K562 (cell line): Measurements from ENCODE around the gene CEBPE. TPM values are rescaled to one million over a fixed set of nuclear protein-coding genes. Genes with fewer than 3 reads are reported as not detected.
A peak's percentile ranks its signal among the peaks of the same experiment; 100 is the strongest.

Source experiments
- ARNT ChIP-seq, 2 experiments: fragments of 450-650 bp; IDR thresholded peaks; 2 replicates each; pipeline ENCODE4 v1.6.1; 2016; ENCODE audit warnings: mild to moderate bottlenecking in 1 of 2
- ATF3 ChIP-seq, 2 experiments: fragments of 450-650 bp in 1 of 2; sonication (generic) in 1 of 2; formaldehyde crosslinking in 1 of 2; IDR thresholded peaks in 1 of 2; conservative IDR thresholded peaks in 1 of 2; 2 replicates each; pipeline versions ENCODE4 v1.6.1 to v1.8.1; 2016 to 2023; ENCODE audit warnings: mild to moderate bottlenecking in 2 of 2, moderate library complexity in 2 of 2, inconsistent platforms in 1 of 2, missing genetic modification reagents in 1 of 2
- BCL6 ChIP-seq: fragments of 250-450 bp; sonication (Bioruptor Pico); IDR thresholded peaks from 2 replicates; pipeline ENCODE4 v1.4.0; 2020
- CBFA2T2 ChIP-seq: fragments of 450-650 bp; conservative IDR thresholded peaks from 2 replicates; pipeline ENCODE4 v1.6.1; 2017; ENCODE audit warnings: mild to moderate bottlenecking
- CEBPG ChIP-seq, 3 experiments: fragments of 200-800 bp in 1 of 3; sonication (Bioruptor generic) in 1 of 3; sonication (generic) in 1 of 3; formaldehyde crosslinking in 1 of 3; IDR thresholded peaks in 2 of 3; conservative IDR thresholded peaks in 1 of 3; 2 replicates each; pipeline versions ENCODE4 v1.6.1 to v1.8.0; 2016 to 2022; ENCODE audit warnings: missing compliant biosample characterization in 2 of 3, missing genetic modification characterization in 2 of 3, mild to moderate bottlenecking in 1 of 3, missing genetic modification reagents in 1 of 3
- E4F1 ChIP-seq: fragments of 250-450 bp; sonication (Bioruptor Pico); IDR thresholded peaks from 2 replicates; pipeline ENCODE4 v1.5.0; 2021; ENCODE audit warnings: mild to moderate bottlenecking, borderline replicate concordance
- MAFF ChIP-seq: IDR thresholded peaks from 2 replicates; pipeline ENCODE4 v1.6.1; 2012; ENCODE audit warnings: low read length, improper control_type of control experiment
- MCM5 ChIP-seq: fragments of 450-650 bp; IDR thresholded peaks from 2 replicates; pipeline ENCODE4 v1.6.1; 2016; ENCODE audit warnings: low read depth
- MNT ChIP-seq, 2 experiments: fragments of 450-650 bp; conservative IDR thresholded peaks; 2 replicates each; pipeline ENCODE4 v1.6.1; 2017; ENCODE audit warnings: mild to moderate bottlenecking in 2 of 2, moderate library complexity in 2 of 2
- NFE2 ChIP-seq: IDR thresholded peaks from 2 replicates; pipeline ENCODE4 v1.6.1; 2014; ENCODE audit warnings: antibody characterized with exemption, low read depth
- POLR2AphosphoS2 ChIP-seq: IDR thresholded peaks from 2 replicates; pipeline ENCODE4 v1.6.1; 2012; ENCODE audit warnings: low read length, improper control_type of control experiment
- PTBP1 ChIP-seq: fragments of 200-400 bp; formaldehyde crosslinking; IDR thresholded peaks from 2 replicates; pipeline ENCODE4 v1.6.1; 2017; ENCODE audit warnings: low read depth, low read length
- RBM14 ChIP-seq: fragments of 200-400 bp; formaldehyde crosslinking; IDR thresholded peaks from 2 replicates; pipeline ENCODE4 v1.6.1; 2018; ENCODE audit warnings: low read depth, mild to moderate bottlenecking, low read length, moderate library complexity, borderline replicate concordance; ENCODE audit not compliant: insufficient read depth
- ZBTB49 ChIP-seq: sonication (generic); formaldehyde crosslinking; IDR thresholded peaks from 2 replicates; pipeline ENCODE4 v1.8.0; 2022; ENCODE audit warnings: missing genetic modification reagents, mild to moderate bottlenecking, borderline replicate concordance
- ZNF354B ChIP-seq: fragments of 250-450 bp; sonication (Bioruptor Pico); IDR thresholded peaks from 2 replicates; pipeline ENCODE4 v1.4.0; 2020
- ZNF445 ChIP-seq: fragments of 250-450 bp; sonication (Bioruptor Pico); IDR thresholded peaks from 2 replicates; pipeline ENCODE4 v1.4.0; 2020; ENCODE audit warnings: low read depth, mild to moderate bottlenecking, moderate library complexity
- ZNF449 ChIP-seq: fragments of 250-450 bp; sonication (Bioruptor Pico); IDR thresholded peaks from 2 replicates; pipeline ENCODE4 v1.8.0; 2022; ENCODE audit warnings: moderate library complexity, mild to moderate bottlenecking, inconsistent platforms
- ZNF75A ChIP-seq: fragments of 450-650 bp; formaldehyde crosslinking; IDR thresholded peaks from 2 replicates; pipeline ENCODE4 v1.4.0; 2020; ENCODE audit warnings: mild to moderate bottlenecking
- ZZZ3 ChIP-seq: fragments of 450-650 bp; IDR thresholded peaks from 2 replicates; pipeline ENCODE4 v1.6.1; 2016; ENCODE audit warnings: antibody characterized with exemption, mild to moderate bottlenecking, moderate library complexity
- polyA plus RNA-seq, 8 experiments: library from polyadenylated mRNA; depleted of rRNA in 4 of 8; stranded (reverse) in 5 of 8; unstranded in 3 of 8; fragments of >200 nt; fragmentation: Nextera tagmentation in 2 of 8; fragmentation: Illumina TruSeq in 1 of 8; extraction: Ambion mirVana in 2 of 8; extraction: Trizol in 1 of 8; gene quantifications; 2 replicates each; pipeline versions ENCODE4 v1.2.1 to v1.2.3, GENCODE V29; 2011 to 2014; ENCODE audit warnings: inconsistent platforms in 1 of 8, missing spikeins in 1 of 8
- total RNA-seq, 7 experiments: library from RNA; depleted of rRNA in 6 of 7; stranded (reverse); fragments of >200 nt in 6 of 7; fragmentation: Illumina TruSeq in 2 of 7; extraction: Trizol in 2 of 7; gene quantifications; 2 replicates each; pipeline versions ENCODE4 v1.2.1 to v1.2.3, GENCODE V29; 2011 to 2021; ENCODE audit warnings: low replicate concordance in 1 of 7

CEBPE gene
- total and polyA plus RNA-seq, 9 of the 15 experiments (the other 6 are each of a cell fraction or from before 2014, with no cell fraction given), result 0.09 to 0.15 (median 0.13) TPM; not detected in 6

GRCh38 chr14:23078692-23079116 is 40.4 kb downstream of the CEBPE start (continued):
- TF ChIP-seq E4F1 (CRISPR knock-in tag), result no peak
- TF ChIP-seq ZZZ3, result no peak
- no peak for TF ChIP-seq ZNF75A (CRISPR knock-in tag)
- TF ChIP-seq ZNF449 (CRISPR knock-in tag), result 0 out of 2 replicates have a peak, but pooled peaks have one; percentile 34
- TF ChIP-seq POLR2AphosphoS2, result no peak
- TF ChIP-seq ZNF354B (CRISPR knock-in tag), result no peak
- TF ChIP-seq ZBTB49, result no peak
- no peak for TF ChIP-seq RBM14
- TF ChIP-seq ZNF445 (CRISPR knock-in tag), result no peak
- peak in 1 of 2 experiments; percentile 70; a peak in 1 of 4 replicates for TF ChIP-seq ARNT (IDR thresholded peaks at IDR 0.05)
- peak; percentile 72; the same call in 1 of the 2 replicates for TF ChIP-seq MAFF
- TF ChIP-seq ATF3 (IDR thresholded peaks at IDR 0.05), result peak; percentile 90
- peak; percentile 46; the same call in 1 of the 2 replicates for TF ChIP-seq ATF3 (CRISPR knock-in tag; conservative IDR thresholded peaks at IDR 0.05)
- no peak for TF ChIP-seq PTBP1
- peak; percentile 61; the same call in 1 of the 2 replicates for TF ChIP-seq CEBPG (CRISPR knock-in tag; IDR thresholded peaks at IDR 0.05)
- TF ChIP-seq CEBPG (tag; conservative IDR thresholded peaks at IDR 0.05 in 1 of 2, IDR thresholded peaks at IDR 0.05 in 1 of 2), result peak; percentile 83 to 92
- TF ChIP-seq CBFA2T2, result peak; percentile 37; the same call in 1 of the 2 replicates
- TF ChIP-seq MNT (conservative IDR thresholded peaks at IDR 0.05), result peak; percentile 66 to 89; a peak in 3 of 4 replicates
- TF ChIP-seq BCL6 (CRISPR knock-in tag), result no peak
- peak; percentile 74; the same call in 1 of the 2 replicates for TF ChIP-seq NFE2
- TF ChIP-seq MCM5, result no peak
